HCT116 (cell line): ENCODE results near the gene LRRC4C. TPM values are rescaled to one million over a fixed set of nuclear protein-coding genes. Genes with fewer than 3 reads are reported as not detected.

Source experiments
- ATAC-seq: fragments of 200-7000 bp; cut with Tn5 transposase; 2 replicates; pipeline ENCODE4 v1.9.1; 2020; ENCODE audit warnings: mild to moderate bottlenecking, moderate library complexity
- BruUV-seq: library from RNA; stranded (reverse); fragments of 400-500 nt; replicated peaks from 2 replicates; lab custom pipeline; 2021; lab: Mats Ljungman, UMichigan
- CTCF ChIA-PET: fragments of 300-600 bp; sonication (Branson Sonifier 250); formaldehyde crosslinking; loops from one replicate; lab custom pipeline; 2021; ENCODE audit warnings: antibody characterized with exemption; lab: Charles Lee
- POLR2A ChIA-PET: fragments of 300-600, 350-600 bp; sonication (Branson Sonifier 250); formaldehyde crosslinking; loops from one replicate; lab custom pipeline; 2021; ENCODE audit warnings: antibody characterized with exemption; lab: Charles Lee
- RAD21 ChIA-PET, 2 experiments: fragments of 300-600 bp; sonication (Branson Sonifier 250); formaldehyde crosslinking; loops; one replicate each; lab custom pipeline; 2023; ENCODE audit warnings: low total read pairs in 2 of 2; ENCODE audit not compliant: uncharacterized antibody in 2 of 2, unreplicated experiment in 2 of 2, low non-redundant PET in 1 of 2; lab: Charles Lee
- DNase-seq: peaks from one replicate; pipeline ENCODE4 v3.0.0-alpha.2; 2010; ENCODE audit warnings: low read depth, low spot score
- H2AFZ ChIP-seq: fragments of 200-600 bp; shearing (Covaris generic), sonication (generic); 2 replicates; pipeline ENCODE4 v1.6.1; 2017; ENCODE audit warnings: low read depth, mixed run types, mixed read lengths, antibody characterized with exemption, low read length; ENCODE audit not compliant: poor library complexity, severe bottlenecking
- H3K27ac ChIP-seq: 2 replicates; pipeline ENCODE4 v1.5.1; 2012; ENCODE audit warnings: low read depth, low read length
- H3K27me3 ChIP-seq: fragments of 200-600 bp; sonication (generic); 2 replicates; pipeline ENCODE4 v1.6.1; 2016; ENCODE audit warnings: mixed run types, low read length, mixed read lengths; ENCODE audit not compliant: insufficient read depth
- H3K36me3 ChIP-seq, 2 experiments: fragments of 200-500 bp in 1 of 2; fragments of 200-600 bp in 1 of 2; sonication (Bioruptor generic) in 1 of 2; sonication (generic) in 1 of 2; 2 replicates each; pipeline versions ENCODE4 v1.5.1 to v1.6.1; 2014 to 2016; ENCODE audit warnings: low read length in 2 of 2, inconsistent platforms in 1 of 2, mixed read lengths in 1 of 2, mixed run types in 1 of 2; ENCODE audit not compliant: insufficient read depth in 2 of 2, control insufficient read depth in 1 of 2
- H3K4me1 ChIP-seq, 2 experiments: fragments of 200-600 bp in 1 of 2; sonication (generic) in 1 of 2; 2 replicates each; pipeline versions ENCODE4 v1.5.1 to v1.6.1; 2012 to 2017; ENCODE audit warnings: low read length in 2 of 2, inconsistent platforms in 1 of 2, mild to moderate bottlenecking in 1 of 2, mixed read lengths in 1 of 2, mixed run types in 1 of 2, moderate library complexity in 1 of 2; ENCODE audit not compliant: insufficient read depth in 2 of 2, control insufficient read depth in 1 of 2
- H3K4me2 ChIP-seq: fragments of 200-600 bp; sonication (generic); 2 replicates; pipeline ENCODE4 v1.6.1; 2017; ENCODE audit warnings: mixed run types, low read length, mixed read lengths
- H3K4me3 ChIP-seq, 2 experiments: fragments of 200-600 bp in 1 of 2; sonication (generic) in 1 of 2; replicated peaks in 1 of 2; 2 replicates each; pipeline ENCODE4 v1.5.1; 2011 to 2016; ENCODE audit warnings: low read length in 2 of 2, control low read depth in 1 of 2, low read depth in 1 of 2, mild to moderate bottlenecking in 1 of 2, mixed read lengths in 1 of 2, mixed run types in 1 of 2
- H3K79me2 ChIP-seq: fragments of 200-600 bp; sonication (generic); 2 replicates; pipeline ENCODE4 v1.6.1; 2017; ENCODE audit warnings: mild to moderate bottlenecking, mixed run types, low read length, moderate library complexity, mixed read lengths; ENCODE audit not compliant: insufficient read depth
- H3K9ac ChIP-seq: fragments of 200-600 bp; sonication (generic); 2 replicates; pipeline ENCODE4 v1.6.1; 2016; ENCODE audit warnings: low read length, mixed read lengths
- H3K9me2 ChIP-seq: fragments of 200-600 bp; sonication (generic), shearing (Covaris generic); 2 replicates; pipeline ENCODE4 v1.6.1; 2017; ENCODE audit warnings: mixed run types, mild to moderate bottlenecking, moderate library complexity; ENCODE audit not compliant: insufficient read depth
- H3K9me3 ChIP-seq, 2 experiments: fragments of 200-500 bp in 1 of 2; fragments of 200-600 bp in 1 of 2; sonication (Bioruptor generic) in 1 of 2; sonication (generic) in 1 of 2; 2 replicates each; pipeline ENCODE4 v1.6.1; 2014 to 2017; ENCODE audit warnings: low read length in 2 of 2, mixed read lengths in 2 of 2, inconsistent platforms in 1 of 2, low read depth in 1 of 2, mild to moderate bottlenecking in 1 of 2, mixed run types in 1 of 2, moderate library complexity in 1 of 2; ENCODE audit not compliant: control insufficient read depth in 1 of 2, insufficient read depth in 1 of 2
- H4K20me1 ChIP-seq: fragments of 200-600 bp; sonication (generic), shearing (Covaris generic); 2 replicates; pipeline ENCODE4 v1.6.1; 2017; ENCODE audit warnings: mixed run types, mild to moderate bottlenecking, moderate library complexity; ENCODE audit not compliant: insufficient read depth
- CBX3 ChIP-seq: IDR thresholded peaks from 2 replicates; pipeline ENCODE4 v1.6.1; 2012; ENCODE audit warnings: low read depth
- CTCF ChIP-seq, 3 experiments: fragments of 200-600 bp in 1 of 3; sonication (generic) in 1 of 3; IDR thresholded peaks in 2 of 3; conservative IDR thresholded peaks in 1 of 3; 2 replicates each; pipeline ENCODE4 v1.5.1; 2012 to 2017; ENCODE audit warnings: low read depth in 2 of 3, low read length in 2 of 3, antibody characterized with exemption in 1 of 3, borderline replicate concordance in 1 of 3, control low read depth in 1 of 3, mild to moderate bottlenecking in 1 of 3, mixed read lengths in 1 of 3, mixed run types in 1 of 3, moderate library complexity in 1 of 3; ENCODE audit not compliant: insufficient read depth in 1 of 3
- ELF1 ChIP-seq: IDR thresholded peaks from 2 replicates; pipeline ENCODE4 v1.6.1; 2012; ENCODE audit warnings: low read depth, borderline replicate concordance
- EZH2 ChIP-seq: fragments of 200-600 bp; sonication (generic); IDR thresholded peaks from 2 replicates; pipeline ENCODE4 v1.6.1; 2017; ENCODE audit warnings: antibody characterized with exemption, mixed run types
- EZH2phosphoT487 ChIP-seq: fragments of 200-600 bp; IDR thresholded peaks from 2 replicates; pipeline ENCODE4 v1.6.1; 2018; ENCODE audit warnings: antibody characterized with exemption, borderline replicate concordance
- FOSL1 ChIP-seq: IDR thresholded peaks from 2 replicates; pipeline ENCODE4 v1.6.1; 2012; ENCODE audit warnings: low read depth
- JUND ChIP-seq: IDR thresholded peaks from 2 replicates; pipeline ENCODE4 v1.6.1; 2012
- POLR2A ChIP-seq: IDR thresholded peaks from 2 replicates; pipeline ENCODE4 v1.7.0; 2011; ENCODE audit warnings: borderline replicate concordance; ENCODE audit not compliant: insufficient read depth, insufficient read length; ENCODE audit errors: extremely low read depth
- POLR2AphosphoS5 ChIP-seq: IDR thresholded peaks from 2 replicates; pipeline ENCODE4 v1.6.1; 2011; ENCODE audit warnings: mild to moderate bottlenecking, low read depth, low read length, moderate library complexity
- REST ChIP-seq: IDR thresholded peaks from 2 replicates; pipeline ENCODE4 v1.6.1; 2012; ENCODE audit warnings: low read depth
- TCF7L2 ChIP-seq: IDR thresholded peaks from 2 replicates; pipeline ENCODE4 v1.7.0; 2011; ENCODE audit warnings: borderline replicate concordance, inconsistent platforms; ENCODE audit not compliant: insufficient read depth, insufficient read length; ENCODE audit errors: extremely low read depth
- YY1 ChIP-seq: IDR thresholded peaks from 2 replicates; pipeline ENCODE4 v1.6.1; 2011; ENCODE audit warnings: low read length, low read depth, moderate library complexity, mild to moderate bottlenecking; ENCODE audit not compliant: insufficient replicate concordance; ENCODE audit errors: extremely low read depth
- ZFX ChIP-seq: fragments of 450-650 bp; IDR thresholded peaks from 2 replicates; pipeline ENCODE4 v1.6.1; 2017
- intact Hi-C: fragments of 100-400 bp; cut with micrococcal nuclease; formaldehyde crosslinking; loops from 2 replicates; pipeline ENCODE4 v1.10.0; 2022
- total RNA-seq: library from RNA; stranded (reverse); gene quantifications from one replicate; pipeline ENCODE4 v1.2.1, GENCODE V29; 2021; ENCODE audit not compliant: unreplicated experiment

Gene LRRC4C
- total RNA-seq, 1 experiment from 2014 or later: not detected

- no peak for TF ChIP-seq REST
- TF ChIP-seq EZH2phosphoT487: no peak
- no peak for TF ChIP-seq ELF1
- TF ChIP-seq JUND: no peak
- no peak for TF ChIP-seq TCF7L2
- TF ChIP-seq FOSL1: no peak
- TF ChIP-seq POLR2A: no peak
These were observed 12.9 kb downstream of the LRRC4C start (continued) for GRCh38 chr11:41446566-41446965.

- ATAC-seq (no peak), DNase-seq (no peak)
These were observed 13.3 kb downstream of the LRRC4C start for GRCh38 chr11:41446107-41446506.

More at GRCh38 chr11:41446107-41446506, 13.3 kb downstream of the LRRC4C start:
- H3K9ac ChIP-seq: no peak overlapping the region
- no peaks in the 10 kb centered on the region for H4K20me1 ChIP-seq
- H3K4me2 ChIP-seq: no peak overlapping the region
- TF ChIP-seq CBX3 (no peak), CTCF (IDR thresholded peaks at IDR 0.05 in 2 of 3, conservative IDR thresholded peaks at IDR 0.05 in 1 of 3; ENCODE audit: borderline replicate concordance in 1 of 3, insufficient read depth in 1 of 3, low read depth in 2 of 3, low read length in 2 of 3) (no peak), YY1 (no peak), ZFX (no peak), POLR2AphosphoS5 (no peak), EZH2 (no peak)
- no TSS peak for BruUV-seq
- no peak overlapping the region for H2AFZ ChIP-seq
- H3K9me2 ChIP-seq: no peaks in the 10 kb centered on the region
- ChIA-PET CTCF (no interaction called here), RAD21 (no interaction called here), POLR2A (no interaction called here)
- H3K36me3 ChIP-seq: no peaks in the 10 kb centered on the region
- H3K27me3 ChIP-seq: no peaks in the 10 kb centered on the region
- H3K9me3 ChIP-seq: peaks cover 14 to 15% of the 10 kb centered on the region in 2 experiments; a peak in 2 of 4 replicates
- intact Hi-C loops: no loop called here
- no peak overlapping the region for H3K27ac ChIP-seq
- no peaks in the 10 kb centered on the region for H3K4me1 ChIP-seq
- H3K4me3 ChIP-seq: no peak overlapping the region
- no peaks in the 10 kb centered on the region for H3K79me2 ChIP-seq
